Panc1 (cell line): ENCODE data around the gene TTC3. TPM values are rescaled to one million over a fixed set of nuclear protein-coding genes. Genes with fewer than 3 reads are reported as not detected.

ENCODE experiments used
- ATAC-seq: fragments of 200-7000 bp; cut with Tn5 transposase; 2 replicates; pipeline ENCODE4 v1.9.1; 2020; ENCODE audit warnings: mild to moderate bottlenecking, moderate library complexity
- BruUV-seq: library from RNA; stranded (reverse); fragments of 400-500 nt; replicated peaks from 2 replicates; lab custom pipeline; 2021; lab: Mats Ljungman, UMichigan
- CTCF ChIA-PET: fragments of 300-600 bp; sonication (Branson Sonifier 250); formaldehyde crosslinking; loops from one replicate; lab custom pipeline; 2022; ENCODE audit warnings: antibody characterized with exemption; lab: Charles Lee
- POLR2A ChIA-PET: fragments of 300-600 bp; sonication (Branson Sonifier 250); formaldehyde crosslinking; loops from one replicate; lab custom pipeline; 2022; ENCODE audit warnings: antibody characterized with exemption; lab: Charles Lee
- DNase-seq: peaks from one replicate; pipeline ENCODE4 v3.0.0-alpha.2; 2010; ENCODE audit warnings: low read depth, low spot score
- H3K27ac ChIP-seq: 2 replicates; pipeline ENCODE4 v1.5.1; 2011; ENCODE audit warnings: mild to moderate bottlenecking, low read length, inconsistent platforms
- H3K27me3 ChIP-seq: fragments of 200-500 bp; sonication (Bioruptor generic); 2 replicates; pipeline ENCODE4 v1.6.0; 2014; ENCODE audit warnings: low read length, inconsistent platforms; ENCODE audit not compliant: control insufficient read depth, insufficient read depth
- H3K36me3 ChIP-seq: fragments of 200-500 bp; sonication (Bioruptor generic); 2 replicates; pipeline ENCODE4 v1.5.1; 2014; ENCODE audit warnings: inconsistent platforms, mild to moderate bottlenecking, low read length, moderate library complexity; ENCODE audit not compliant: control insufficient read depth, insufficient read depth
- H3K4me1 ChIP-seq: 2 replicates; pipeline ENCODE4 v1.5.1; 2011; ENCODE audit warnings: inconsistent platforms, mild to moderate bottlenecking, low read length, moderate library complexity; ENCODE audit not compliant: control insufficient read depth, insufficient read depth
- H3K4me3 ChIP-seq, 2 experiments: 2 replicates each; pipeline ENCODE4 v1.5.1; 2011 to 2012; ENCODE audit warnings: low read depth in 2 of 2, low read length in 2 of 2, mild to moderate bottlenecking in 2 of 2, inconsistent platforms in 1 of 2, moderate library complexity in 1 of 2
- H3K9me3 ChIP-seq: fragments of 200-500 bp; sonication (Bioruptor generic); 2 replicates; pipeline ENCODE4 v1.5.1; 2014; ENCODE audit warnings: low read depth, mild to moderate bottlenecking, inconsistent platforms, low read length, moderate library complexity; ENCODE audit not compliant: control insufficient read depth, insufficient read depth
- POLR2AphosphoS5 ChIP-seq: IDR thresholded peaks from 2 replicates; pipeline ENCODE4 v1.6.1; 2012; ENCODE audit warnings: mild to moderate bottlenecking, low read depth, low read length, moderate library complexity
- SIN3A ChIP-seq: IDR thresholded peaks from 2 replicates; pipeline ENCODE4 v1.6.1; 2012; ENCODE audit warnings: low read depth, mild to moderate bottlenecking, low read length, moderate library complexity, borderline replicate concordance; ENCODE audit not compliant: insufficient read depth
- TCF7L2 ChIP-seq: IDR thresholded peaks from 2 replicates; pipeline ENCODE4 v1.6.1; 2011; ENCODE audit warnings: mild to moderate bottlenecking, low read depth, low read length, inconsistent platforms
- in situ Hi-C: cut with HindIII; loops from 2 replicates; pipeline ENCODE4 v1.10.0; 2016; ENCODE audit warnings: low sequenced_read_pairs, low pct_unique_long_range_greater_than_20kb
- intact Hi-C: fragments of 100-400 bp; cut with micrococcal nuclease; formaldehyde crosslinking; loops from one replicate; pipeline ENCODE4 v1.10.0; 2022; ENCODE audit not compliant: unreplicated experiment
- total RNA-seq: library from RNA; stranded (reverse); gene quantifications from one replicate; pipeline ENCODE4 v1.2.1, GENCODE V29; 2021; ENCODE audit not compliant: unreplicated experiment
- TF ChIP-seq, protein P1 (sequence below): fragments of 450-650 bp; IDR thresholded peaks from 2 replicates; pipeline ENCODE4 v1.5.1; 2017; ENCODE audit warnings: mild to moderate bottlenecking
- TF ChIP-seq, protein P2 (sequence below), 2 experiments: IDR thresholded peaks; 2 replicates each; pipeline ENCODE4 v1.6.1; 2011 to 2012; ENCODE audit warnings: low read depth in 2 of 2, control low read depth in 1 of 2, low read length in 1 of 2, mild to moderate bottlenecking in 1 of 2, moderate library complexity in 1 of 2; ENCODE audit not compliant: insufficient read depth in 1 of 2

Gene TTC3
- total RNA-seq, 1 experiment from 2014 or later: 83.0 TPM

DNA sequence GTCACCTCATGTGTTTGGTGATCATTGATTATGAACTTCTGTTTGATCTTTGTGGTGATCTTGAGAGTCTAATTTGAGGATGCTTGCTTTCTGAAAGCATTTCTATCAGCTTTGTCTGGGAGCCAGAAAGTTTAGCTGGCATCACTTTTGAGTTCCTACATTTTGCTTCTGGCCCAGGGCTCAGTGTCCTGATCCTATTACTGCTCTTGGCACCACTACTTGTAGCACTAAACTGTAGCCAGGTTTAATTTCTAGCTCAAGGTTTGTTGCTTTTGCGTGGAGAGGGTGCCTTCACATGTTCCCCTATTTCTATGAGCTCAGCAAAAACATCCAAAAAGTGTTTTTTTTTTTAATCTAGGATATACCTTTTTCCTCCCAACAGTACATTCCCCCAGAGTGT, 9.3 kb downstream of the TTC3 start:
- H3K27ac ChIP-seq: no peak overlapping the region
- ChIA-PET CTCF (no interaction called here), POLR2A (interaction anchor here (0.6 kb wide), 1 partner anchor 117 kb away, joined by 4 read pairs; no protein-coding TSS in a partner anchor)
- ATAC-seq: no peak
- in situ Hi-C loops (no loop called here), intact Hi-C loops (no loop called here)
- no peak overlapping the region for H3K4me3 ChIP-seq
- DNase-seq: no peak
- no peaks in the 10 kb centered on the region for H3K9me3 ChIP-seq
- no TSS peak for BruUV-seq
- H3K4me1 ChIP-seq: peaks cover 2% of the 10 kb centered on the region
- H3K36me3 ChIP-seq: no peaks in the 10 kb centered on the region
- no peaks in the 10 kb centered on the region for H3K27me3 ChIP-seq
- TF ChIP-seq POLR2AphosphoS5: no peak
- TF ChIP-seq, protein P1, sequence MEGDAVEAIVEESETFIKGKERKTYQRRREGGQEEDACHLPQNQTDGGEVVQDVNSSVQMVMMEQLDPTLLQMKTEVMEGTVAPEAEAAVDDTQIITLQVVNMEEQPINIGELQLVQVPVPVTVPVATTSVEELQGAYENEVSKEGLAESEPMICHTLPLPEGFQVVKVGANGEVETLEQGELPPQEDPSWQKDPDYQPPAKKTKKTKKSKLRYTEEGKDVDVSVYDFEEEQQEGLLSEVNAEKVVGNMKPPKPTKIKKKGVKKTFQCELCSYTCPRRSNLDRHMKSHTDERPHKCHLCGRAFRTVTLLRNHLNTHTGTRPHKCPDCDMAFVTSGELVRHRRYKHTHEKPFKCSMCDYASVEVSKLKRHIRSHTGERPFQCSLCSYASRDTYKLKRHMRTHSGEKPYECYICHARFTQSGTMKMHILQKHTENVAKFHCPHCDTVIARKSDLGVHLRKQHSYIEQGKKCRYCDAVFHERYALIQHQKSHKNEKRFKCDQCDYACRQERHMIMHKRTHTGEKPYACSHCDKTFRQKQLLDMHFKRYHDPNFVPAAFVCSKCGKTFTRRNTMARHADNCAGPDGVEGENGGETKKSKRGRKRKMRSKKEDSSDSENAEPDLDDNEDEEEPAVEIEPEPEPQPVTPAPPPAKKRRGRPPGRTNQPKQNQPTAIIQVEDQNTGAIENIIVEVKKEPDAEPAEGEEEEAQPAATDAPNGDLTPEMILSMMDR: no peak
- TF ChIP-seq, protein P2, sequence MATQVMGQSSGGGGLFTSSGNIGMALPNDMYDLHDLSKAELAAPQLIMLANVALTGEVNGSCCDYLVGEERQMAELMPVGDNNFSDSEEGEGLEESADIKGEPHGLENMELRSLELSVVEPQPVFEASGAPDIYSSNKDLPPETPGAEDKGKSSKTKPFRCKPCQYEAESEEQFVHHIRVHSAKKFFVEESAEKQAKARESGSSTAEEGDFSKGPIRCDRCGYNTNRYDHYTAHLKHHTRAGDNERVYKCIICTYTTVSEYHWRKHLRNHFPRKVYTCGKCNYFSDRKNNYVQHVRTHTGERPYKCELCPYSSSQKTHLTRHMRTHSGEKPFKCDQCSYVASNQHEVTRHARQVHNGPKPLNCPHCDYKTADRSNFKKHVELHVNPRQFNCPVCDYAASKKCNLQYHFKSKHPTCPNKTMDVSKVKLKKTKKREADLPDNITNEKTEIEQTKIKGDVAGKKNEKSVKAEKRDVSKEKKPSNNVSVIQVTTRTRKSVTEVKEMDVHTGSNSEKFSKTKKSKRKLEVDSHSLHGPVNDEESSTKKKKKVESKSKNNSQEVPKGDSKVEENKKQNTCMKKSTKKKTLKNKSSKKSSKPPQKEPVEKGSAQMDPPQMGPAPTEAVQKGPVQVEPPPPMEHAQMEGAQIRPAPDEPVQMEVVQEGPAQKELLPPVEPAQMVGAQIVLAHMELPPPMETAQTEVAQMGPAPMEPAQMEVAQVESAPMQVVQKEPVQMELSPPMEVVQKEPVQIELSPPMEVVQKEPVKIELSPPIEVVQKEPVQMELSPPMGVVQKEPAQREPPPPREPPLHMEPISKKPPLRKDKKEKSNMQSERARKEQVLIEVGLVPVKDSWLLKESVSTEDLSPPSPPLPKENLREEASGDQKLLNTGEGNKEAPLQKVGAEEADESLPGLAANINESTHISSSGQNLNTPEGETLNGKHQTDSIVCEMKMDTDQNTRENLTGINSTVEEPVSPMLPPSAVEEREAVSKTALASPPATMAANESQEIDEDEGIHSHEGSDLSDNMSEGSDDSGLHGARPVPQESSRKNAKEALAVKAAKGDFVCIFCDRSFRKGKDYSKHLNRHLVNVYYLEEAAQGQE (IDR thresholded peaks at IDR 0.05; ENCODE audit: insufficient read depth in 1 of 2, low read depth in 2 of 2, low read length in 1 of 2): no peak
- TF ChIP-seq TCF7L2: no peak
- no peak for TF ChIP-seq SIN3A

DNA sequence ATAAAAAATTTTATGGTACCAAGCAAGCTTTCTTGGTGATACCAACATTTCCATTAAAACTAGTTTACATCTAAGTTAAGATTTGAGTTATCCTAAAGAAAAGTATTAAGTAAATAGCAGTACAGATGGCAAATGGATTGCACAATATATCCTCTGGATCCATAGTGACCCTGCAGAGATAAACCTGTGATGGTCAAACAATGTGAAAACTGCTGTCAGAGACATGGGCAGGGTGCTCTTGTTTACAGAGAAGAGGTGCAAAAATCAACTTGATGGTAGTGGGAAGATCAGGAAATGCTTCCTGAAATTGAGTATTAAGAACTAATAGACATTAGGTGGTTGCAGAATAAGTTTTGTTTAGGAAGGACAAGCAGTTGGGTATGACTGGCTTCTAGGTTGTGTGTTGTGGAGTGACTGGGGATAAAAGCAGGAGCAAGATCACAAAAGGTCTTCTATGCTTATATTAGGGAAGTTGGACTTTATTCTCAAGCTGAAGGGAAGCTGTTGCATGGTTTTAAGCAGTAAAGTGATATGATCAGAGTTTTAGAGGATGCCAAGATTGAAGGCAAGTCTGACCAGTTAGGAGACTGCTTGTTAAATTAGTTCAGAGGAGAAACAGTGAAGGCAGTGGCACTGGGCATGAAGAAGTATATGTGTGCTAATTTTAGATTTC, 9.9 kb downstream of the TTC3 start:
- Histone ChIP-seq H3K27ac (no peak overlapping the region), H3K36me3 (no peaks in the 10 kb centered on the region; the same call in 1 of the 2 replicates), H3K9me3 (no peaks in the 10 kb centered on the region), H3K27me3 (no peaks in the 10 kb centered on the region), H3K4me3 (no peak overlapping the region), H3K4me1 (peaks cover 2% of the 10 kb centered on the region)
- TF ChIP-seq, protein P1: no peak
- TF ChIP-seq SIN3A (no peak), TCF7L2 (no peak), POLR2AphosphoS5 (no peak)
- TF ChIP-seq, protein P2 (IDR thresholded peaks at IDR 0.05; ENCODE audit: insufficient read depth in 1 of 2, low read depth in 2 of 2, low read length in 1 of 2): no peak
- DNase-seq (no peak), ATAC-seq (no peak)
- in situ Hi-C loops (no loop called here), intact Hi-C loops (no loop called here)
- no TSS peak for BruUV-seq
- POLR2A ChIA-PET: no interaction called here
- CTCF ChIA-PET: no interaction called here
